ENCODE results near the gene RIMBP2.

RIMBP2 gene

DNA sequence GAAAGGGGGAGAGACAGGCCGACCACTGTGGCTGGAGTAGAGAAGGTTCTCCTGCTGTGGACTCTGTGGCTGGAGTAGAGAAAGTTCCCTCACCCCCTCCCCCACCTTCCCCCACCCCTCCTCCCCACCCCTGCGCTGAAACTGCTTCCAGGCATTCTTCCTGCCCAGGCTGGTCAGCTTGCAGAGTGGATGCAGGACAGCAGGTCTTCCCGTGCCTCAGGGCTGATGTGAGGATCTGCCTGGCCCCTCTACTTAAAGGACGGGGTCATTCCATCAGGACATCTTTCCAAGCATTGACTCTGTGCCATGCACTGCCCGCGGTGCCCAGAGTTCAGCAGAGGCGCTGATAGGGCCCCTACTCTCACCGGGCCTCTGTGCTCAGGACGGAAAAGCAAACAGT lies 13.2 kb upstream of the RIMBP2 start:
- DNase-seq, result no peak

GRCh38 chr12:130728158-130729058 lies 12.3 kb upstream of the RIMBP2 start:
- DNase-seq, result no peak

DNA sequence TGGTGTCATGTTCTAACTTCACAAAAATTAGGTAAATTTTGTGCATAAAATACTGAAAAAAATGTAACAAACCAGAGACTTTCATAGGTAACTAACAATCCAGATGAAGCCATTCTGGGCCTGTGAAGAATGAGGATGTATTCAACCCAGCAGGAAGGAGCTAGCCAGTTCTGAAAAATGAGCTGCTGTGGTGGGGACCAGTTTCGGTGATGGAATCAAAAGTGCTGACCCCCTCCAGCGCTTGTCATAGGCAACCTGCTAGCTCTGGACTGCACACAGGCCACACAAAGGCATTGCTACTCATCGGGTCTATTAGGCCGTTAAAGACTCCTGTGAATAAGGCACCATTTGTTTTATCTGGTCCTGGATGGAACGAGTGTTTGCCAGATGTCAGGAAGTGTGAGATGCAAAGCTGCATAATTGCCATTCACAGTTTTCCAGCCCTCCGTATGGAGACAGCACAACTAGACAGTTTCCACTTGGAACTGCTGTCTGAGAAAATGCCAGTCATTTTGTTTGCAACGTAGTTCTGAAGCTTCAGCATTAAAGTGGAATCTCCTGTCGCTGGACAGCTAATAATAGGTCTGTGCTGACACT lies 3.3 kb upstream of the RIMBP2 start:
- DNase-seq, result no peak

GRCh38 chr12:130717752-130718151 lies 1.7 kb upstream of the RIMBP2 start:
- no peak for DNase-seq

DNA sequence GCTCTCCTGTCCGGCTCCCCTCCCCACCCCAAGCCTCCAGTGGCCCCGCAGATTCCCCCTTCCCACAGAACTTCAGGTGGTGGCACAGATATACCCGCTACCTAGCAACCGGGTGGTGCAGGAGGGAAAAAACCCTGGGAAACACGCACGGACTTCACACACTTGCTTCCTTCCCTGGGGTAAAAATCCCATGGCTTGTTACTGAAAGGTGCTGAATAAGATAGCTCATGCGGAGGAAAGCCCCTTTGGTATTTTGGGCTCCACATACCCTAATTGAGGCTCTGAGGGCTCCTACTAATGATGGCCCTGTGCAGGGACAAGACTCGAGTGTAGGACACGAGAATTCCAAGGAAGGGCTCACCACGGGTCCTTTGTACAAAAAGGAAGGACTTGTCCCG lies 869 bp upstream of the RIMBP2 start:
- DNase-seq, result no peak

DNA sequence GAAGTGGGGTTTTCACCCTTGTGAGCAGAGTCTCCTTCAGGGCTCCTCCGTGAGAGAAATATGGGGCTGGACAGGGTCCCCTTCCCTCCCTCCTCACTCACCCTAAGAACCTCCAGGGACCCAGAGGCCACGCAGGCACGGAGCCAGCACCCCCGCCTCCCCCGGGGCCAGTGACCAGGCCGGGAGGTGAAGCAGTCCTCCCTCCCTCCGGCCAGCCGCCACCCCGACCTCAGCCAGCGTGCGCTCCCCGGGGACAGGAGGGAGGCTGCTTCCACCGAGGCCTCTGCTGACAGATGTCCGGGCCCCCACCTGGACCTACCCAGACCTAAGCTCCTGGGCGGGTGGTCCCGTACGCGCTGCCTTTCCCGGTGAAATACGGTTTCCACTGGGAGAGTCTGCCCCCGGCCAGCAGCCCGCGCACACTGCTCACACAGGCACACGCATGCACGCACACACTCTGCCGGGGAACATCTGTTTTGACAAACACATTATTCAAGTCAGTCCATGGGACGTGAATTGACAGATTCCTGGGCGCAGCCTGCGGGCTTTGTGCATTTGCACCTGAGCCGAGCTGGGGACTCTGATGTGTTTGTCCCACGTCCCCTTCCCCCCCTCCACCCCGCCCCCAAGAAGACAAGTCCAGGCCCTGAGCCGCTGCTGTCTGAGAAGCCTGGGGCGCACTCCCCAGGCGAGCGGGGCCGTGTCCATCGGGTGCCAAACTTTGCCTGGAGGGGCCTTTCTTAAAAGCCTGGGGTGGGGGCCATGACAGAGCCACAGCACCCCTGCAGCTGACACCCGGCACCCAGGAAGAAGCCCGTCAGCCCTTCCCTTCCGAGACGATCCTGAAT lies 725 bp downstream of the RIMBP2 start:
- no peak for DNase-seq

GRCh38 chr12:130714591-130715149 lies 1.4 kb downstream of the RIMBP2 start:
- DNase-seq, result no peak

- no peak for DNase-seq
Observed at GRCh38 chr12:130714091-130714590, 2.0 kb downstream of the RIMBP2 start.

DNA sequence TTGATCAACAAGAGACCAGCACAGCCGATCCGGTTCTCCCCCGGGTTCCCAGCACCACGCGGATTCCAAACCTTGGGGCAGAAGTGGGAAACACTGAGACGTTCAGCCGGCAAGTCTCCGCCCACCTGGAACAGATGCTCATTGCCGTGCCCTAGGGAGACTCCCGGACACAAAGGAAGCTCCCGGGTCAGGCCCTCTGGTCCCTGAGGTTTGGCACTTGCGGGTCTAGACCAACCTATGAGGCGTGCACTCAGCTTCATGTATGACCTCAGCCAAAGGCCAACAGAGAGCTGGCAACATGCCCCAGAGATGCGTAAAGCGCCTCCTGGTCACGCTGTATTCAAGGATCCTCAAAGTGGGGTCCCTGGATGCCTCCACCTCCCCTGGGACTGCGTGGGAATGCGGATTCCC lies 2.5 kb downstream of the RIMBP2 start:
- DNase-seq, result no peak

GRCh38 chr12:130712346-130713065 lies 3.6 kb downstream of the RIMBP2 start:
- DNase-seq, result no peak

DNA sequence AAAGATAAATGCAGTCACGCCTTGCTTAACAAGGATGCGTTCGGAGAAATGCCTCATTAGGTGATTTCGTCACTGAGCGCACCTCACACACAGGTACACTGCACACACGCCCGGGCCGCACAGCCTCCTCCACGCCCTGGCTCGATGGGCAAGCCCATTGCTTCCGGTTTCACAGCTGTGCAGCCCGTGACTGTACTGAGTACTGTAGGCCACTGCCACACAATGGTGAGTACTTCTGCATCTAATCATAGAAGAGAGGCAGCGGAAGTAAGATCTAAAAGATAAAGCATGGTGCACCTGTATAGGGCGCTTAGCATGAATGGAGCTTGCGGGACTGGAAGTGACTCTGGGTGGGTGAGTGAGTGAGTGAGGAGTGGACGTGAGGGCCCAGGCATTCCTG lies 4.3 kb downstream of the RIMBP2 start:
- DNase-seq, result no peak

- no peak for DNase-seq
Observed at GRCh38 chr12:130710733-130711080, 5.4 kb downstream of the RIMBP2 start.

DNA sequence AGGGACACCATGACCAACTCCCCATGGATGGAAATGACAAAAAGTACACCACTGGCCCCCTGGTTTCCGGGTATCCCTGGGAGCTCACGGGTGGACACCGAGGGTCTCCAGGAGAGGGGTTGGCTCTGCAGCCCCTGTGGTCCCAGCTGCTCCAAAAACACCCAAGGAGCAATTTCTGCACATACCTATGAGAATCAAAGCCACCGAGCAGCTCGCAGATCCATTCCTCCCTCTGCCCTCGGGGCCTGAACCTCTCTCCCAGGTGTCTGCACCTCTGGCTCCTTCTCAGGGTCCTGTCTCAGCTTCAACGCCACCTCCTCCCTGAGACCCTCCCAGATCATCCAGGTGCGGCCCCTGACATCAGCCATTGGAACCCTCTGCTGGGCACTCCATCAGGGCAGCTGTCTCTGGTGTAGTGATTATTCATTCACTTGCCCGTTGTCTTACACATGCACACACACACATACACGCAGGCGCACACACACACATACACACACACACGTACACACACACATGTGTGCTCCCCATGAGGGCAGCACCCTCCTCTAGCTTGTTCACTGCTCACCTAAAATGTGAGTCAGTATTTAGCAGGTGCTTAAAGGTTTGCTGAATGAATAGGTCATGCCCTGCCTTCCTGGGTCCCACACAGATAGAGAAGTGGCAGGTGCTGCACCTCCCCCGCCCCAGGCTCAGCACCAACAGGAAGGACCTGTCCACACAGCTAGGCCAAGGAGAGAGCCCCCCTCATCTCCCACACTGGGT lies 5.9 kb downstream of the RIMBP2 start:
- no peak for DNase-seq

DNA sequence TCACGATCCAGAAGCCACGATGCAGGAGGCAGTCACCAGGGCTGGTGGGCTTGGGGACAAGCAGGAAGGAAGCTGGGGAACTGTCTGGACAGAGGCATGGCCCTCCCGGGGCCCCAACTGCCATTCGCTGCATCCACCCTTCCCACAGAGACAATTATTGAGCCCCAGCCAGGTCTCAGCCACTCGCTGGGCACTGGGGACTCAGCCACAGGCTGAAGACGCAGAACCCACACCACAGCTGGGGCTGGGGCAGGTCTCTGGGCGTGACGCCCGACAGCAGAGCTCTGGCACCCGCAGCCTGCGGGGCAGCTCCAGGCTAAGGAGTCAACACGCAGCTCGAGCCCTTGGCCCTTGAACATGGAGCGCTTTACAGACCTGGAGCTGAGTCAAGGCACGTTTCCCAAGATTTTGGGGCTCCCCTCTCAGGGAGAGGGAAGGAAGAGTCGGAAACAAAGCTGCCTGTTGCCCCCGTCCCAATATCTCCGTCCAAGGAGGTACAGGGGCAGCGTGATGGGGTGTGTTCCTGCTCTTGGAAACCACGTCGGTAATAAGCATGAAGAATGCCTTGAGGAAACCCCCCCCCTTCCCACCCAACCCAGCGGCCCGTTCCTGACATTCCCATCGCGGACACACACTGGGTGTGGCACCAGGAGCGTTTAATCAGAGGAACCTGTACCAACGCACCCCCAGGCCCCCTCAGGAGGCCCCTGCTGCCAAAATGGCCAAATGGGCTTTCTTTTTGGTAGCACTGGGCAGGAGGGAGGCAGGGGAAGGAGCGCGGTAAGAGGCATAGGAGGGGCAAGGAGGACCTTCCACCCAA lies 6.7 kb downstream of the RIMBP2 start:
- no peak for DNase-seq

DNA sequence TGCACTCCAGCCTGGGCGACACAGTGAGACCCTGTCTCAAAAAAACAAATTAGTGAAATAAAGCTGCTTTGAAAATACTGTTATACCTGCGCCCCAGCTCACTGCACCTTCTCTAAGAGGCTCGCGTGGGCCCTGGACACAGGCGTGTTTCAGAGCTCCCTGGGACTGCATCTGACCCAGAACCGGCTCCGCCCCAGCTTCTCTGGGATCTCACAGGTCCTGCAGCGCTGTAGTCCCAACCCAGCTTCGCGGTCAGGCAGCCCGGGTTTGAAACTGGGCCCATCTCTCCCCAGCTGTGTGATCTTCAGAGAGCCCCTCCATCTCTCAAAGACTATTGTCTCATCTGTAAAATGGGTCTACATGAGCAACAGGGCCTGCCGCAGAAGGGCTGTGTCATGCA lies 7.5 kb downstream of the RIMBP2 start:
- DNase-seq, result no peak

- DNase-seq, result no peak
Observed at GRCh38 chr12:130707571-130707891, 8.6 kb downstream of the RIMBP2 start.

DNA sequence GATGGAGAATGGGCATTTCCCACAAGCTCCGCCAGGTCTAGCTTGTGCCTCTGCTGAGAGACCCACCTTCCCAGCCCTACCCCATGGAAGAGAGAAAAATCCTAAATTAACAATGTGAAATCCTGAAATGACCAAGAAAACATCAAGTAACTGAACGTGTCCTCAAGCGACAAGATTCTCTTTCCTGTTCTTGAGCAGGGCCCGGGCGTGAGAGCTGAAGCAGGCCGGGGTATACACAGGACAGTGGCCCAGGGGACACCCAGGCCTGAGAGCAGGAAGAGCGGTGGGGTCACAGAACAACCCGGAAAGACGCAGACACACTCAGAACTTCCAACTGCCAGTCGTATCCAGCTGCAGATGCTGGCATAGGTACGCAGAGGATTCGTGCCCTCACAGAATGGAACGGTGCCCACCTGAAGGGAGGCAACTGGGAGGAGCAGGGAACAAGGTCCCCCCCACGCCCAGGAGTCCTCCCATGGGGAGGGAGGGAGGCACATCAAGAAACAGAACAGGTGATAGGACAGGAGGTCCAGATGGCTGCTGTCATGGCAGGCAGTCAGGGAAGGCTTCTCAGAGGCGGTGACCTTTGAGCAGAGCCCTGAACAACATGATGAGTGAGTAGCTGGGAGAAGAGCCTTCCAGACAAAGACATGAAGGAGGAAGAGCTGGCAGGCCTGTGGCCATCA lies 9.1 kb downstream of the RIMBP2 start:
- DNase-seq, result no peak

DNA sequence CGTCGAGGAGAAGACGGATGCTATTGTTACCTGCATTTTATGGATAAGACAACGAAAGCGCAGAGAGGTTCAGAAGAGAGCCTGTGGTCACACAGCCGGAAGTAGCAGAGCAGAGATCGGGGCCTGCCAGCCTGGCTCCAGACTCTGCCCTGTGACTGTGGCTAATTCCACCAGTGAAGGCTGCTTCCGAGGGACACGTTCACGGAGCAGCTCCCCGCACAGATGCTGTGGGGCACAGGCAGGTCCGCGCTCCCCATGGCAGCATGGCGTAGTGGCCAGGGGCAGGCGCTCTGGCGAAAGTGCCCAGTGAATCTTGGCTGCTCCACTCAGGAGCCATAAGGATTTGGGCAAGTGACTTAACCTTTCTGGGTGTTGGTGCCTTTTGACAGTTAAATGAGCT lies 9.8 kb downstream of the RIMBP2 start:
- no peak for DNase-seq

DNA sequence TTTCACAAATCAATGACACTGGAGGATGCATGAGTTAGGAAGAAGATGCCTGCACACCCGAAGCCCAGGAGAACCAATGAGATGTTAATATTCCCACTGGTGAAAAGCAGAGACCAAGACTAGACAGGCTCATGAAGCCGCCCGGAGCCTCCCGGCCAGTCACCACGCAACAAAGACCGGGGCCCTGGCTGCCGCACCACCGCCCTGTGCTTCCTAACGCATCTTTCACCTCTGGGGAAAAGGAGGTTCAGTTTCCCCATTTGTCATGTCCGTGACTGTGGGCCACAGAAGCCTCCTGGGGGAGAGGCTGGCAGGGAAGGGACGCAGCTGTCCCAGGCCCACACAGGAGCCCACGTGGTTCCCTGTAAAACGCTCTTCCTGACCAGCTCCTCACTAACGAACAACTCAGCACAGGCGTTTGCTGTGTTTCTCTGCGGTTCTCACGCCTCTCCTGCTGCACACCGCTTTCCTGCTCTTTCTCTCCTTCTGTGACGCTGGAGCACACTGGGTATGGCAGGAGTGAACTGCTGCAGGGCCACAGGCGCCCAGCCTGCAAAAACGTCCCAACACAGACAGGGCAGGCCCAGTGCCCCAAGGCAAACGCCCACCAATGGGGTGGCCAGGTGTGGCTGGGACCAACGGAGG lies 10.8 kb downstream of the RIMBP2 start:
- no peak for DNase-seq

DNA sequence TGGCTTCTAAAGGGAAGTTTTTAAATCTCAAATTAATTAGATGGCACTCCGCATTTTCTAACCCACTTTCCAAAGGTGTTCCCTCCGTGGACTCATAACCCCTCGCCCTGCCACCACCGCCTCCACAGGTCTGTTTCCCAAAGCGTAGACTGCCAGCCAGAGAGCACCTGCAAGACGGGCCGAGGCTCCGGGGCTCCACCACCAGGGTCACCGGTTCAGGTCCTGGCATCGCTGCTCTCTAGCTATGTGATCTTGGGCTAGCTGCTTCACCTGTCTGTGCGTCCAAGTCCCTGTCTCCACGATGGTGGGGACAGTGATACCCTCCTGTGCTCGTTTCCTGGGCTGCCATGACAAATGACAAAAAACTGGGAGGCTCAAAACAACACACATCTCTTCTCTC lies 11.5 kb downstream of the RIMBP2 start:
- no peak for DNase-seq

Data from stimulated activated CD4-positive, alpha-beta T cell treated with anti-CD3 and anti-CD28 coated beads, Interleukin-4, amount 100 ng/mL, for 1 hour (primary cell).